Measurements from ENCODE around the gene SLC29A1. TPM values are rescaled to one million over a fixed set of nuclear protein-coding genes. Genes with fewer than 3 reads are reported as not detected.

SLC29A1 gene
- total and polyA plus RNA-seq, 2 donors (not counting 1 experiment from before 2014, with no cell fraction given): 6.0 to 7.3 TPM

DNA sequence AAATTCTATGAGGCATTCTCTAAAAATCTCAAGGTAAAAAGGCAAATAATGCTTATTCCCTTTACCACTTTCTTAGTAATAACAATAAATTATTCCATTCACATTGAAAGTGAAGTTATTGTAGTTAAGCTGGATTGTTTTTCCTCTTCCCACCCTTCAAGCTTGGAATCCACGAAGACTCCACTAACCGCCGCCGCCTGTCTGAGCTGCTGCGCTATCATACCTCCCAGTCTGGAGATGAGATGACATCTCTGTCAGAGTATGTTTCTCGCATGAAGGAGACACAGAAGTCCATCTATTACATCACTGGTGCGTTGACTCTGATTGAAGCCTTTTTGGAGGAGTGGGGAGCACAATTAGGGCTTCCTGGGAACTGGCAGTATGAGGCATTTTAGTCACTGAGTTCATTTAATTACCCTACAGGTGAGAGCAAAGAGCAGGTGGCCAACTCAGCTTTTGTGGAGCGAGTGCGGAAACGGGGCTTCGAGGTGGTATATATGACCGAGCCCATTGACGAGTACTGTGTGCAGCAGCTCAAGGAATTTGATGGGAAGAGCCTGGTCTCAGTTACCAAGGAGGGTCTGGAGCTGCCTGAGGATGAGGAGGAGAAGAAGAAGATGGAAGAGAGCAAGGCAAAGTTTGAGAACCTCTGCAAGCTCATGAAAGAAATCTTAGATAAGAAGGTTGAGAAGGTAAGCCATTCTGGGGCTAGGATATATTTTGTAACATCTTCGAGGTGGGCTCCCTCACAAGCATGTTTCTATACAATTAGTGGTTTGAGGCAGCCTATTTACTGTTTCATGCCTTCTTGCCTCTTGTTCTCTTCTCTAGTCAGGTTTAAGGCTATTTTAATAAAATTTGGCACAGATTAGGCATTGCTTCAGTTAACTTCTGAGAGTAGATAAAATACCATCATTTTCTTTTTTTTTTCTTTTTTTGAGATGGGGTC lies 28.5 kb downstream of the SLC29A1 start:
- CTCF ChIA-PET: interaction anchor here (0.6 to 2.0 kb wide), 10 partner anchors 10 to 1161 kb away, joined by 3 to 11 read pairs (median 3); partner anchors contain the start of gene AARS2
- Mint-ChIP-seq H3K27ac (peak overlapping the region; percentile 12), H3K4me3 (no peak overlapping the region), H3K27me3 (no peaks in the 10 kb centered on the region), H3K9me3 (ENCODE audit: insufficient read depth) (no peaks in the 10 kb centered on the region), H3K4me1 (peaks cover 76% of the 10 kb centered on the region)
- POLR2A ChIA-PET: interaction anchor here (0.7 to 2.2 kb wide), 4 partner anchors 10 to 537 kb away, joined by 3 to 10 read pairs (median 4); no protein-coding TSS in a partner anchor
- Histone ChIP-seq H3K4me2 (replicated peaks; ENCODE audit: low read depth, low read length, poor library complexity, severe bottlenecking) (no peak overlapping the region), H3K9ac (ENCODE audit: low read length) (no peak overlapping the region), H3K27me3 (replicated peaks in 1 of 4; ENCODE audit: control extremely low read depth in 1 of 4, control insufficient read depth in 3 of 4, insufficient read depth in 4 of 4, low read length in 3 of 4) (no peaks in the 10 kb centered on the region), H3K4me1 (ENCODE audit: control insufficient read depth in 2 of 2, insufficient read depth in 2 of 2, low read length in 2 of 2) (peaks cover 21 to 55% of the 10 kb centered on the region in 2 donors), H2AFZ (ENCODE audit: insufficient read depth, low read depth, low read length, poor library complexity, severe bottlenecking) (no peak overlapping the region), H3K4me3 (ENCODE audit: control extremely low read depth in 1 of 5, extremely low read depth in 1 of 5, insufficient read depth in 1 of 5, low read depth in 2 of 5, low read length in 4 of 5) (no peak overlapping the region), H4K20me1 (ENCODE audit: control insufficient read depth, insufficient read depth, low read length, poor library complexity, severe bottlenecking) (peaks cover 87% of the 10 kb centered on the region), H3K9me3 (ENCODE audit: control extremely low read depth in 1 of 3, control insufficient read depth in 2 of 3, insufficient read depth in 1 of 3, low read length in 2 of 3) (no peaks in the 10 kb centered on the region), H3K79me2 (ENCODE audit: control insufficient read depth, insufficient read depth, low read length) (peaks cover 40% of the 10 kb centered on the region), H3K27ac (ENCODE audit: low read length in 2 of 2) (no peak overlapping the region), H3K36me3 (replicated peaks in 1 of 2; ENCODE audit: control extremely low read depth in 1 of 2, control insufficient read depth in 1 of 2, extremely low read depth in 1 of 2, insufficient read depth in 2 of 2, low read length in 1 of 2) (peaks cover 9 to 77% of the 10 kb centered on the region in 2 experiments)
- TF ChIP-seq, protein P1, sequence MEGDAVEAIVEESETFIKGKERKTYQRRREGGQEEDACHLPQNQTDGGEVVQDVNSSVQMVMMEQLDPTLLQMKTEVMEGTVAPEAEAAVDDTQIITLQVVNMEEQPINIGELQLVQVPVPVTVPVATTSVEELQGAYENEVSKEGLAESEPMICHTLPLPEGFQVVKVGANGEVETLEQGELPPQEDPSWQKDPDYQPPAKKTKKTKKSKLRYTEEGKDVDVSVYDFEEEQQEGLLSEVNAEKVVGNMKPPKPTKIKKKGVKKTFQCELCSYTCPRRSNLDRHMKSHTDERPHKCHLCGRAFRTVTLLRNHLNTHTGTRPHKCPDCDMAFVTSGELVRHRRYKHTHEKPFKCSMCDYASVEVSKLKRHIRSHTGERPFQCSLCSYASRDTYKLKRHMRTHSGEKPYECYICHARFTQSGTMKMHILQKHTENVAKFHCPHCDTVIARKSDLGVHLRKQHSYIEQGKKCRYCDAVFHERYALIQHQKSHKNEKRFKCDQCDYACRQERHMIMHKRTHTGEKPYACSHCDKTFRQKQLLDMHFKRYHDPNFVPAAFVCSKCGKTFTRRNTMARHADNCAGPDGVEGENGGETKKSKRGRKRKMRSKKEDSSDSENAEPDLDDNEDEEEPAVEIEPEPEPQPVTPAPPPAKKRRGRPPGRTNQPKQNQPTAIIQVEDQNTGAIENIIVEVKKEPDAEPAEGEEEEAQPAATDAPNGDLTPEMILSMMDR (IDR thresholded peaks at IDR 0.05): no peak
- TF ChIP-seq EZH2 (IDR thresholded peaks at IDR 0.05; ENCODE audit: borderline replicate concordance, insufficient read depth, low read depth, low read length, poor library complexity, severe bottlenecking): no peak
- intact Hi-C loops (cut with micrococcal nuclease): no loop called here
- 92% methylated on average over 10 of the region's 14 CpGs for WGBS (ENCODE audit: insufficient coverage)
- ATAC-seq (ENCODE audit: low read depth): no peak
- no peak for DNase-seq
